HepG2 (cell line): ENCODE measurements around the gene CERS6. TPM values are rescaled to one million over a fixed set of nuclear protein-coding genes. Genes with fewer than 3 reads are reported as not detected.

ENCODE experiments used
- ATAC-seq: fragments of 200-7000 bp; cut with Tn5 transposase; 3 replicates; pipeline ENCODE4 v1.9.1; 2020; ENCODE audit warnings: mild to moderate bottlenecking, moderate library complexity
- BruUV-seq: library from RNA; stranded (reverse); fragments of 400-500 nt; replicated peaks from 2 replicates; lab custom pipeline; 2021; lab: Mats Ljungman, UMichigan
- CTCF ChIA-PET: fragments of 300-600 bp; formaldehyde crosslinking; extraction: SDS; loops from one replicate; lab custom pipeline; 2021; ENCODE audit warnings: low total read pairs, inconsistent platforms, low intra/inter-chr PET ratio; lab: Yijun Ruan, JAX
- POLR2A ChIA-PET: fragments of 350-600 bp; sonication (Branson Sonifier 250); formaldehyde crosslinking; loops from one replicate; lab custom pipeline; 2020; ENCODE audit warnings: antibody characterized with exemption, inconsistent platforms; lab: Yijun Ruan, JAX
- DNase-seq: peaks from one replicate; pipeline ENCODE4 v3.0.0-alpha.2; 2015; ENCODE audit warnings: low spot score
- FAIRE-seq: peaks from 3 replicates; lab custom pipeline; 2011; peaks lifted over from hg19 to GRCh38; lab: Jason Lieb, UNC
- H2AFZ ChIP-seq: one replicate; pipeline ENCODE4 v1.6.1; 2011; ENCODE audit warnings: low read length, inconsistent platforms
- H3K27ac ChIP-seq: fragments of 300-600 bp; 3 replicates; pipeline ENCODE4 v1.8.0; 2011; ENCODE audit warnings: mixed run types, mild to moderate bottlenecking, mixed read lengths, low read length, inconsistent platforms; ENCODE audit not compliant: insufficient read depth; ENCODE audit errors: extremely low read length
- H3K27me3 ChIP-seq, 2 experiments: fragments of 200-600 bp in 1 of 2; 2 replicates in 1 of 2; 3 replicates in 1 of 2; pipeline versions ENCODE4 v1.6.0 to v1.8.0; 2011; ENCODE audit warnings: low read length in 2 of 2, mild to moderate bottlenecking in 2 of 2, moderate library complexity in 2 of 2, inconsistent platforms in 1 of 2; ENCODE audit not compliant: insufficient read depth in 2 of 2, control insufficient read depth in 1 of 2
- H3K36me3 ChIP-seq, 2 experiments: fragments of 200-600 bp in 1 of 2; replicated peaks in 1 of 2; 2 replicates in 1 of 2; 3 replicates in 1 of 2; pipeline versions ENCODE4 v1.5.1 to v1.8.0; 2011; ENCODE audit warnings: low read length in 2 of 2, inconsistent platforms in 1 of 2; ENCODE audit not compliant: insufficient read depth in 2 of 2, control insufficient read depth in 1 of 2
- H3K4me1 ChIP-seq: 2 replicates; pipeline ENCODE4 v1.5.1; 2012; ENCODE audit warnings: low read length, inconsistent platforms; ENCODE audit not compliant: insufficient read depth
- H3K4me2 ChIP-seq: 2 replicates; pipeline ENCODE4 v1.6.0; 2011; ENCODE audit warnings: low read depth, low read length, inconsistent platforms
- H3K4me3 ChIP-seq, 3 experiments: fragments of 200-600 bp in 1 of 3; sonication (generic), shearing (Covaris generic) in 1 of 3; replicated peaks in 1 of 3; 2 replicates each; pipeline ENCODE4 v1.5.1; 2011 to 2016; ENCODE audit warnings: low read length in 3 of 3, inconsistent platforms in 2 of 3, low read depth in 2 of 3, mild to moderate bottlenecking in 2 of 3, control low read depth in 1 of 3, mixed read lengths in 1 of 3; ENCODE audit not compliant: insufficient read depth in 1 of 3
- H3K79me2 ChIP-seq: one replicate; pipeline ENCODE4 v1.6.1; 2011; ENCODE audit warnings: low read length, inconsistent platforms; ENCODE audit not compliant: insufficient read depth
- H3K9ac ChIP-seq: 2 replicates; pipeline ENCODE4 v1.6.0; 2011; ENCODE audit warnings: mild to moderate bottlenecking, low read depth, low read length, inconsistent platforms; ENCODE audit not compliant: insufficient read depth
- H3K9me3 ChIP-seq: 2 replicates; pipeline ENCODE4 v1.5.1; 2012; ENCODE audit warnings: mild to moderate bottlenecking, low read length
- H4K20me1 ChIP-seq: 2 replicates; pipeline ENCODE4 v1.6.0; 2011; ENCODE audit warnings: inconsistent platforms, mild to moderate bottlenecking, low read length, moderate library complexity; ENCODE audit not compliant: insufficient read depth
- BRF2 ChIP-seq: sonication (generic); formaldehyde crosslinking; IDR thresholded peaks from 2 replicates; pipeline ENCODE4 v1.8.1; 2022; ENCODE audit warnings: mild to moderate bottlenecking, missing genetic modification reagents
- CHD4 ChIP-seq: fragments of 200-600 bp; sonication (generic); IDR thresholded peaks from 2 replicates; pipeline ENCODE4 v1.7.0; 2017; ENCODE audit warnings: mild to moderate bottlenecking, low read length, borderline replicate concordance
- KDM4B ChIP-seq: sonication (generic); formaldehyde crosslinking; IDR thresholded peaks from 2 replicates; pipeline ENCODE4 v1.4.0; 2020; ENCODE audit warnings: missing genetic modification reagents
- PATZ1 ChIP-seq: sonication (generic); formaldehyde crosslinking; IDR thresholded peaks from 2 replicates; pipeline ENCODE4 v1.4.0; 2020; ENCODE audit warnings: missing genetic modification reagents
- ZFYVE20 ChIP-seq: sonication (generic); formaldehyde crosslinking; IDR thresholded peaks from 2 replicates; pipeline ENCODE4 v1.8.0; 2023; ENCODE audit warnings: low read depth, mild to moderate bottlenecking, moderate library complexity, missing genetic modification reagents, borderline replicate concordance
- ZGPAT ChIP-seq: IDR thresholded peaks from 2 replicates; pipeline ENCODE4 v1.6.1; 2016; ENCODE audit warnings: mild to moderate bottlenecking
- ZNF382 ChIP-seq: sonication (generic); formaldehyde crosslinking; IDR thresholded peaks from 2 replicates; pipeline ENCODE4 v1.5.0; 2020; ENCODE audit warnings: missing genetic modification reagents, mild to moderate bottlenecking, borderline replicate concordance
- ZNF431 ChIP-seq: sonication (generic); formaldehyde crosslinking; IDR thresholded peaks from 2 replicates; pipeline ENCODE4 v1.9.0; 2022; ENCODE audit warnings: missing genetic modification reagents, low read depth, mild to moderate bottlenecking, borderline replicate concordance
- ZNF800 ChIP-seq: sonication (generic); formaldehyde crosslinking; IDR thresholded peaks from 2 replicates; pipeline ENCODE4 v1.4.0; 2020; ENCODE audit warnings: missing genetic modification reagents
- WGBS: methylation state at CpG from one replicate; pipeline ENCODE4 v1.1.6; 2017; ENCODE audit warnings: low lambda C conversion rate; 5-methylcytosine and 5-hydroxymethylcytosine counted together
- in situ Hi-C: cut with HindIII; loops from 2 replicates; pipeline ENCODE4 v1.10.0; 2017; ENCODE audit warnings: low pct_unique_long_range_greater_than_20kb; ENCODE audit not compliant: extremely low pct_ligation_motif_present
- intact Hi-C: fragments of 100-400 bp; cut with micrococcal nuclease; formaldehyde crosslinking; loops from one replicate; pipeline ENCODE4 v1.10.0; 2022; ENCODE audit not compliant: unreplicated experiment
- polyA plus RNA-seq, 8 experiments: library from polyadenylated mRNA; depleted of rRNA in 3 of 8; stranded (reverse) in 7 of 8; unstranded in 1 of 8; fragments of >200 nt; fragmentation: Illumina TruSeq in 4 of 8; extraction: Trizol in 4 of 8; gene quantifications; 2 replicates each; pipeline versions ENCODE4 v1.2.1 to v1.2.3, GENCODE V29; 2011 to 2016; ENCODE audit warnings: low read depth in 4 of 8, missing spikeins in 1 of 8, mixed read lengths in 1 of 8; ENCODE audit not compliant: insufficient read depth in 1 of 8
- total RNA-seq, 5 experiments: library from RNA; depleted of rRNA; stranded (reverse); fragments of >200 nt; fragmentation: Illumina TruSeq; extraction: Trizol; gene quantifications; 2 replicates each; pipeline ENCODE4 v1.2.3, GENCODE V29; 2016; ENCODE audit warnings: low read depth in 1 of 5

Gene CERS6
- total and polyA plus RNA-seq, 2 of the 13 experiments (the other 11 are each of a cell fraction or from before 2014, with no cell fraction given) = 10.1 to 20.3 TPM

GRCh38 chr2:168740788-168741187 lies 284.7 kb downstream of the CERS6 start (continued):
- TF ChIP-seq ZGPAT (CRISPR knock-in tag) = no peak
- no peak for TF ChIP-seq ZFYVE20 (CRISPR knock-in tag)
- TF ChIP-seq ZNF382 (CRISPR knock-in tag) = no peak
- no peak for TF ChIP-seq KDM4B (CRISPR knock-in tag)

- Histone ChIP-seq H2AFZ (no peak overlapping the region), H3K4me1 (no peaks in the 10 kb centered on the region), H4K20me1 (no peaks in the 10 kb centered on the region), H3K79me2 (no peaks in the 10 kb centered on the region), H3K27me3 (no peaks in the 10 kb centered on the region), H3K36me3 (no peaks in the 10 kb centered on the region), H3K9ac (no peak overlapping the region), H3K9me3 (no peaks in the 10 kb centered on the region), H3K27ac (no peak overlapping the region), H3K4me3 (no peak overlapping the region), H3K4me2 (no peak overlapping the region)
- BruUV-seq = no TSS peak
- CTCF ChIA-PET = no interaction called here
- no peak for FAIRE-seq
- no peak for ATAC-seq
- WGBS = 96% methylated on average over 4 of the region's 4 CpGs
- in situ Hi-C loops (no loop called here), intact Hi-C loops (no loop called here)
- DNase-seq = no peak
- no peak for TF ChIP-seq BRF2 (CRISPR knock-in tag)
- no peak for TF ChIP-seq CHD4
- TF ChIP-seq PATZ1 (CRISPR knock-in tag) = no peak
- no peak for TF ChIP-seq ZNF431
- TF ChIP-seq ZNF800 = no peak
- POLR2A ChIA-PET = no interaction called here
These were observed 286.3 kb downstream of the CERS6 start for GRCh38 chr2:168742258-168742932.
